22Rv1 (cell line): ENCODE measurements around the gene FAM234B.

Experiments
- CTCF ChIP-seq: fragments of 450-650 bp; IDR thresholded peaks from 2 replicates; pipeline ENCODE4 v1.5.1; 2017; ENCODE audit warnings: mild to moderate bottlenecking
- ZFX ChIP-seq: fragments of 450-650 bp; IDR thresholded peaks from 2 replicates; pipeline ENCODE4 v1.6.1; 2017; ENCODE audit warnings: antibody characterized with exemption, borderline replicate concordance

DNA sequence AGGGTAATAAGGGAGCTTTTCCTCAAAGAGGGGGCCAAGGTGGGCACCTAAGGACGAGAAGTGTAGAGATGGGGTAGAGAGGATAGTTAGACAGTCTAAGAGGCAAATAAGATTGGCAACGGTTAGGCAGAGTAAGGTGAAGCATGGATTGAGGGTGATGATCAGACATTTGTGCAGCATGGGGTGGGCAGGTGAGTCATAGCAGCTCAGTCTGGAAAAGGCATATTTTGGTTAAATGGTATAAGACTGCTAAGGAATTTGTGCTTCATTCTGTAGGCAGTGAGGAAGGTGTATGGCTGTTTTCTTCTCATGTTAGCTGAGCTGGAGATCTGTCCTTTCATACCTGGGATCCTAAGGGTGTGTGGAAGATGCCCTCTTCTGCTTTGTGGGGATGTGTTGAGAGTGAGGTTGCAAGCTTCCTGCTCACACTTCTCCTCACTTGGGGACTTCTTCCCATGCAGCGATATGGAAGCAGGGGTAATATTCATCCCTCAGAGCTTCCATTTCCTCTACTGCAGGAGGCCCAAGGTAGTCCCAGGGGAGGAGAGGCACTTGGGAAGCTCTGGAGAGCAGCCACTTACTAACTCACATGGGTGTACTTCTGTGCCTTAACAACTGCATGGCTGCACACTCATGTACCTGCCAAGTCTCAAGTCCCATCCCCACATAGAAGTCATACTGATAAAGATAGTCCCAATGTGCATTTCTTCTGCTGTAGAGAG, 30.4 kb downstream of the FAM234B start:
- TF ChIP-seq CTCF (no peak), ZFX (no peak)
